GM18517 (cell line): ENCODE data around the gene RNF144B.

Experiments
- ATAC-seq: cut with Tn5 transposase; IDR thresholded peaks from one replicate; pipeline ENCODE4 v1.9.1; 2021; ENCODE audit warnings: mild to moderate bottlenecking, moderate library complexity; ENCODE audit not compliant: unreplicated experiment

Gene RNF144B

DNA sequence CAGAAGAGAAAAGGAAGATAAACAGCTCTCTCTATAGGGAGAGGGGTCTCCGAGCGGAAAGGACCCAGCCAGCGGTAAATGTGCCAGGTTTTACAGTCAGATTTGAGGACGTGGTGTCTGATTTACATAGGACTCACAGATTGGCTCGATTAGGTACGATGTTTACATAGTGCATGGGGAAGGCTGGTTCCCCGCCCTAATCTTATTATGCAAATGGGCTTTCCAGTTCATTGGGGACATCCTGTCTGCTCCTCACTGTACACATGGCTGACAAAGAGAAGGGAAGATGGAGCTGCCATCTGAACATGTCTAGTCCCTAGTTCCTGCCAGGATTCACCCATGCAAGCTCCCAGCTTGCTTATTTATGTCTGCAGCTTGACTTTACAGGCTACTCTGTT, 119.9 kb downstream of the RNF144B start:
- no peak for ATAC-seq

DNA sequence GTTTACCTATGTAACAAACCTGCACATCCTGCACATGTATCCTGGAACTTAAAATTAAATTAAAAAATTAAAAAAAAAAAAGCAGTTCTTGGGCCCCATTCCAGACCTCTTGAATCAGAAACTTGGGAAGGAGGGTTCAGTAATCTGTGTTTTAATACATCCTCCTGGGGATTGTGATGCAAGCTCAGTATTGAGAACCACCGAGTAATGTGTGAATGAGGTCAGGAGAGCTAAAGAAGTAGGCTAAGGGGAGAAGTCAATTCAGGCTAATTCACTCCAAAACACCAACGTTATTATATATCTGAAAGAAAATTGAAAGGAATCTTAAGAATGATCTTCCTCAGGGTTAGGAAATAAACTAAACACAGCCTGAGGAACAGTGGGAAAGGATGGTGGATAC, 120.4 kb downstream of the RNF144B start:
- ATAC-seq, result no peak

DNA sequence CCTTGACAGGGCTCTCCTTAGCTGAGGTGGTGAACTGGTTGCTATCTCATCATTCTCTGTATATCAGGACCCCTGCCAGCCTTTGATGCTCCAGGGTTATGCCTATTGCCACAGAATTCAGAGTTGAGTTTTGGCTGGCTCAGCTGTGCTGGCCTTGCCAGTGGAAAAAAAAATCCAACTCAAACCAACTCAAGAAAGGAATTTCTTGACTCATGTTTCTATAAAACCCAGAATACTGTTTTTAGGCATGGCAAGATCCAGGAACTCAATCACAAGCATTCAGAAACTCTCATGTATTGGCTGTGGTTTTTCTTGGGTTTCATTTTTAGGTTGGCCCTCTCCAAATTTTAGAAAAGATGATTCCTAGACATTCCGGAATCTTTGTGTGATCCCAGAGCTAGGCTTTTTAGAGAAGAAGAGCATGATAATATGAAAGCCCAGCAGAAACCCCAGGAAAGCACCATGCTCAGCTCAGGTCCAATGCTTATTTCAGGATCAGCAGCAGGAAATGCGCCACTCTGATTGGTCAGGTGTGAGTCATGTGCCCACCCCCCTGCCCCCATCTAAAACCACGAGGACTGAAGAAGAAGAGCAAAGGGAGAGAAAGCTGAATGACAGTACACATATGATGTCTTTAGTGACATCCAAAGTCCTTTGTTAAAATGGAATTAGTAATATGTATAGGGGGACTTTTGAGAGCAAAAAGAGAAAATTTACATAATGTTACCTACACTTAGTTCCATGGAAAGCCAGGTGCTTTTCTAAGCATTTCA, 122.9 kb downstream of the RNF144B start:
- no peak for ATAC-seq

DNA sequence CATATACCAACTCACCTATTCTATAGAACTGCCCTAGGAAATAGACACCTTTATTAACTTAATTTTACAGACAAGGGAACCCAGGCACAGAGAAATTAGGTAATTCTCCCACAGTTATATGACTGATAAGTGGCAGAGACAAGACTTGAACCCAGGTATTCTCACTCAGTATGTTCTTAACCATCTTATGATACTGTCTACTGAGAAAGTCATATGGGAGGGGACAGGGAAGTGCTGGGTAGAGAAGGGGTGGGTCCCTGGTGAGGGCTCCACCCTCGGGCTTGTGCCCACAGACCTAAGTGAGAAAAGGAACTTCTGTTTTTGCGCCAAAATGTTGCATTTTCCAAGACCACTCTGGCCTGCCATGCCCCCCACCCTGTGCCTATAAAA, 123.5 kb downstream of the RNF144B start:
- ATAC-seq, result no peak

DNA sequence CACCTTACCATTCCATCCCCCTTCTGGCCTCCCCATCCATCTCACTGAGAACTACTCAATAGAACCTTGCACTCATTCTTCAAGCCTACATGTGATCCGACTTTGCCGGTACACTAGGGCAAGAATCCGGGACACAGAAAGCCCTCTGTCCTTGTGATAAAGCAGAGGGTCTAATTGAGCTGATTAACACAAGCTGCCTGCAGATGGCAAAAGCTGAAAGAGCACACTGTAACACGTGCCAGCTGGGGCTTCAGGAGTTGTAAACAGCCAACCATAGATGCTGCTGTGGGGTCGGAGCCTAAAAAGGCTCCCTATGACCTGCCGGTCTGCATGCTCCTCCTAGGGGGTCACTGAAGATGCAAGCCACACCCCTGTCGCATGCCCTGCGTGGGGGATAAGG, 124.1 kb downstream of the RNF144B start:
- no peak for ATAC-seq

DNA sequence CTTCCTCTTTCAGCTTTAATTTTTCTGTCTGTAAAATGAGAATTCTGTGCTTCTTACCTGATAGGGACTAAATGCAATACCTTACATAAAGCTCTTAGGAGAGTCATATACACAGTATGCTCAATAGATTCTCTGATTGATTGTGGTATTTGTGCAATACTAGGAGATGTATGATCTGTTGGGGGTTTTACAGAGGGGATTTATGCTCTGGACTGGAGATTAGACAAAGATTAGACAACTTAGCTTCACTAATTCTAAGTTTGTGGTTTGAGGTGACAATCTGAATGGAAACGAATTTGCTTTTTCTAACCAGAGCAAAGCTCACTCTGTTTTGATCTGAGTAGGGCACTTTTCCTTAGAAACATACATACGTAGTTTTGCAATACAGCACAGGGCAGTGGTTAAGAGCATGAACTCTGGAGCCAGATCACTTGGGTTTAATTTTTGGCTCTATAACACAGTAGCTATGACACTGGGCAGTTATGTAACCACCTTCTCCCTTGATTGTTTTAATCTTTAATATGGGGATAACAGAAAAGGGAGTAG, 126.2 kb downstream of the RNF144B start:
- no peak for ATAC-seq

DNA sequence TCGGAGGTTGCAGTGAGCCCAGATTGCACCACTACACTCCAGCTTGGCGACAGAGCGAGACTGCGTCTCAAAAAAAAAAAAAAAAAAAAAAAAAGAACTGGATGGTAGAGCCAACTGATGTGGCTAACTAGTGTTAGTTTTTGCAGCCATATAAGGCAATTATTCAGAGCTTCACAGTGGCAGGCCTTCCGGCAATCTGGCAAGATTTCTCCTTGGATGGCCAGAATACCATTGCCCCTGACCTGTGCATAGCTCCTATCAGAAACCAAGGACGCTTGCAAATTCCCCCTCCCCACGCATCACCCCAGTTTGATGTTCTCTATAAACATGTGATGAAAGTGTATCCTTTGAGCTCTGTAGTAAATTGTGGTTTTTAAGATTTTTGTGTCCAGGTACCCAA, 127.0 kb downstream of the RNF144B start:
- no peak for ATAC-seq

DNA sequence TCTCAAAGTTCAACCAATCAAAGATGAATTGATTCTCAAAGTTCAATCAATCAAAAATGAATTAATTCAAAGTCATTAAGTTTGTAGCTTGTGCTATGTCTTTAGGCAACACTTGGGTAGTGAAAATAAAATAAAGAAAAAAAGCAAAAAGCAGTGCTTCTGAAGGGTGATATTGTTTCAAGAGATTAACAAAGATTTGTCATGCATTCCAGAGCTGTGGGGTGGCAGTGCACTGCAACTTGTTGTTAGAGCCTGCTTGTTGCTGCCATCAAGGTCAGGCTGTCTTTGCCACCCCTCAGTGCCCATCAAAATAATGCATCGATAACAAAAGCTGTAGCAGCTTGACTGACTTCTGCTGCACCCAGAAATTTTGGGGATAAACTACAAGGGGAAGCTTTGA, 128.6 kb downstream of the RNF144B start:
- no peak for ATAC-seq
